Astrocyte (in vitro differentiated cells and primary cell): ENCODE measurements around the gene TLL2. TPM values are rescaled to one million over a fixed set of nuclear protein-coding genes. Genes with fewer than 3 reads are reported as not detected.
A peak's percentile ranks its signal among the peaks of the same experiment; 100 is the strongest.

Experiments used
- DNase-seq: peaks from one replicate; pipeline ENCODE4 v3.0.0-alpha.2; 2010; ENCODE audit warnings: low read depth
- FAIRE-seq: peaks from 2 replicates; lab custom pipeline; 2011; peaks lifted over from hg19 to GRCh38; lab: Jason Lieb, UNC
- H2AFZ ChIP-seq: 2 replicates; pipeline ENCODE4 v1.6.0; 2012; ENCODE audit warnings: low read depth, low read length, inconsistent platforms
- H3K27ac ChIP-seq: 2 replicates; pipeline ENCODE4 v1.5.1; 2011; ENCODE audit warnings: low read depth, low read length, inconsistent platforms
- H3K27me3 ChIP-seq: 2 replicates; pipeline ENCODE4 v1.6.0; 2011; ENCODE audit warnings: low read length, inconsistent platforms; ENCODE audit not compliant: insufficient read depth
- H3K36me3 ChIP-seq: 2 replicates; pipeline ENCODE4 v1.5.1; 2011; ENCODE audit warnings: low read length, inconsistent platforms; ENCODE audit not compliant: insufficient read depth
- H3K4me1 ChIP-seq: 2 replicates; pipeline ENCODE4 v1.5.1; 2011; ENCODE audit warnings: low read length, inconsistent platforms; ENCODE audit not compliant: insufficient read depth
- H3K4me2 ChIP-seq: 2 replicates; pipeline ENCODE4 v1.6.0; 2012; ENCODE audit warnings: low read length, inconsistent platforms
- H3K4me3 ChIP-seq: 2 replicates; pipeline ENCODE4 v1.5.1; 2011; ENCODE audit warnings: low read depth, mild to moderate bottlenecking, low read length, inconsistent platforms; ENCODE audit not compliant: insufficient read depth
- H3K79me2 ChIP-seq: 2 replicates; pipeline ENCODE4 v1.6.0; 2012; ENCODE audit warnings: mild to moderate bottlenecking, low read length, inconsistent platforms; ENCODE audit not compliant: insufficient read depth
- H3K9ac ChIP-seq: 2 replicates; pipeline ENCODE4 v1.6.0; 2012; ENCODE audit warnings: mild to moderate bottlenecking, low read length, inconsistent platforms
- H3K9me3 ChIP-seq: 2 replicates; pipeline ENCODE4 v1.5.1; 2012; ENCODE audit warnings: low read depth, mild to moderate bottlenecking, low read length, inconsistent platforms; ENCODE audit not compliant: insufficient read depth
- H4K20me1 ChIP-seq: 2 replicates; pipeline ENCODE4 v1.6.0; 2012; ENCODE audit warnings: low read length, inconsistent platforms; ENCODE audit not compliant: insufficient read depth
- H3K27ac Mint-ChIP-seq: one replicate; pipeline ENCODE4 v1.8.0; 2021; ENCODE audit warnings: mild to moderate bottlenecking, mixed read lengths; ENCODE audit not compliant: unreplicated experiment
- H3K27me3 Mint-ChIP-seq: one replicate; pipeline ENCODE4 v1.8.0; 2021; ENCODE audit warnings: low read depth, mixed read lengths; ENCODE audit not compliant: unreplicated experiment
- H3K36me3 Mint-ChIP-seq: one replicate; pipeline ENCODE4 v1.8.0; 2021; ENCODE audit warnings: low read depth, mixed read lengths; ENCODE audit not compliant: unreplicated experiment
- H3K4me1 Mint-ChIP-seq: one replicate; pipeline ENCODE4 v1.8.0; 2021; ENCODE audit warnings: low read depth, mixed read lengths; ENCODE audit not compliant: unreplicated experiment
- H3K4me3 Mint-ChIP-seq: one replicate; pipeline ENCODE4 v1.8.0; 2021; ENCODE audit warnings: mild to moderate bottlenecking, moderate library complexity, mixed read lengths; ENCODE audit not compliant: unreplicated experiment
- H3K9me3 Mint-ChIP-seq: one replicate; pipeline ENCODE4 v1.8.0; 2021; ENCODE audit warnings: mild to moderate bottlenecking, mixed read lengths; ENCODE audit not compliant: unreplicated experiment
- CTCF ChIP-seq: IDR thresholded peaks from 2 replicates; pipeline ENCODE4 v1.5.1; 2011; ENCODE audit warnings: low read depth, mild to moderate bottlenecking, inconsistent platforms, low read length, moderate library complexity; ENCODE audit not compliant: insufficient read depth
- EZH2 ChIP-seq: IDR thresholded peaks from 2 replicates; pipeline ENCODE4 v1.6.1; 2012; ENCODE audit warnings: mild to moderate bottlenecking, low read length, inconsistent platforms; ENCODE audit not compliant: insufficient read depth
- total RNA-seq: library from RNA; stranded (reverse); gene quantifications from 2 replicates; pipeline ENCODE4 v1.2.1, GENCODE V29; 2021

TLL2 gene
- total RNA-seq, 1 donor from 2014 or later = 7.6 TPM

- H3K27me3 ChIP-seq = no peaks in the 10 kb centered on the region
- H3K4me3 ChIP-seq = no peak overlapping the region
- H3K4me2 ChIP-seq = no peak overlapping the region
- H3K36me3 ChIP-seq = no peaks in the 10 kb centered on the region
- H2AFZ ChIP-seq = no peak overlapping the region
- peaks cover 7% of the 10 kb centered on the region for H3K4me1 ChIP-seq
- no peak overlapping the region for H3K9ac ChIP-seq
- Mint-ChIP-seq H3K36me3 (peaks cover 4% of the 10 kb centered on the region), H3K4me1 (peaks cover 16% of the 10 kb centered on the region), H3K9me3 (no peaks in the 10 kb centered on the region), H3K4me3 (no peak overlapping the region), H3K27ac (no peak overlapping the region), H3K27me3 (peaks cover 2% of the 10 kb centered on the region)
- peak; percentile 23 for DNase-seq
- no peaks in the 10 kb centered on the region for H3K79me2 ChIP-seq
- no peaks in the 10 kb centered on the region for H3K9me3 ChIP-seq
- no peak overlapping the region for H3K27ac ChIP-seq
- no peak for FAIRE-seq
- H4K20me1 ChIP-seq = no peaks in the 10 kb centered on the region
- TF ChIP-seq EZH2 = no peak
- no peak for TF ChIP-seq CTCF
These were observed 11.7 kb downstream of the TLL2 start for GRCh38 chr10:96501985-96502384.

GRCh38 chr10:96500519-96500918 lies 13.2 kb downstream of the TLL2 start:
- Mint-ChIP-seq H3K9me3 (no peaks in the 10 kb centered on the region), H3K27me3 (peaks cover 2% of the 10 kb centered on the region), H3K4me3 (no peak overlapping the region), H3K27ac (no peak overlapping the region), H3K36me3 (peaks cover 4% of the 10 kb centered on the region), H3K4me1 (peaks cover 16% of the 10 kb centered on the region)
- Histone ChIP-seq H3K79me2 (no peaks in the 10 kb centered on the region), H3K27ac (no peak overlapping the region), H3K4me2 (no peak overlapping the region), H4K20me1 (no peaks in the 10 kb centered on the region), H3K4me1 (peaks cover 7% of the 10 kb centered on the region), H2AFZ (no peak overlapping the region), H3K36me3 (no peaks in the 10 kb centered on the region), H3K4me3 (no peak overlapping the region), H3K9ac (no peak overlapping the region), H3K9me3 (no peaks in the 10 kb centered on the region), H3K27me3 (no peaks in the 10 kb centered on the region)
- TF ChIP-seq EZH2 = no peak
- no peak for TF ChIP-seq CTCF
- FAIRE-seq (no peak), DNase-seq (no peak)

- no peak overlapping the region for H3K4me2 ChIP-seq
- H2AFZ ChIP-seq = no peak overlapping the region
- no peaks in the 10 kb centered on the region for H3K9me3 ChIP-seq
- FAIRE-seq (no peak), DNase-seq (no peak)
- no peak overlapping the region for H3K4me3 Mint-ChIP-seq
- H3K4me3 ChIP-seq = no peak overlapping the region
- peaks cover 4% of the 10 kb centered on the region for H3K36me3 Mint-ChIP-seq
- H4K20me1 ChIP-seq = no peaks in the 10 kb centered on the region
- H3K27ac Mint-ChIP-seq = no peak overlapping the region
- H3K36me3 ChIP-seq = no peaks in the 10 kb centered on the region
- H3K79me2 ChIP-seq = no peaks in the 10 kb centered on the region
- H3K4me1 Mint-ChIP-seq = peaks cover 18% of the 10 kb centered on the region
- TF ChIP-seq CTCF (no peak), EZH2 (no peak)
- H3K4me1 ChIP-seq = peaks cover 7% of the 10 kb centered on the region
- H3K27ac ChIP-seq = no peak overlapping the region
- H3K27me3 Mint-ChIP-seq = peaks cover 2% of the 10 kb centered on the region
- no peaks in the 10 kb centered on the region for H3K27me3 ChIP-seq
- no peaks in the 10 kb centered on the region for H3K9me3 Mint-ChIP-seq
- no peak overlapping the region for H3K9ac ChIP-seq
These were observed 13.7 kb downstream of the TLL2 start for GRCh38 chr10:96500050-96500449.
